SK-N-SH (cell line): ENCODE measurements around the gene TMEM238L. TPM values are rescaled to one million over a fixed set of nuclear protein-coding genes. Genes with fewer than 3 reads are reported as not detected.

ENCODE experiments used
- CTCF ChIA-PET: fragments of 300-600, 350-600 bp; formaldehyde crosslinking; extraction: SDS; loops from one replicate; lab custom pipeline; 2021; lab: Yijun Ruan, JAX
- POLR2A ChIA-PET: fragments of 350-600 bp; sonication (Branson Sonifier 250); formaldehyde crosslinking; extraction: SDS; loops from one replicate; lab custom pipeline; 2020; ENCODE audit warnings: antibody characterized with exemption, inconsistent platforms; lab: Yijun Ruan, JAX
- DNase-seq: peaks from one replicate; pipeline ENCODE4 v3.0.0; 2012
- H2AFZ ChIP-seq: fragments of 200-600 bp; sonication (generic); 2 replicates; pipeline ENCODE4 v1.8.1; 2016; ENCODE audit warnings: antibody characterized with exemption, mild to moderate bottlenecking, low read depth
- H3F3A ChIP-seq: fragments of 200-600 bp; sonication (generic); replicated peaks from 2 replicates; pipeline ENCODE3; 2016; ENCODE audit warnings: antibody characterized with exemption, mild to moderate bottlenecking; ENCODE audit not compliant: insufficient read depth
- H3K27ac ChIP-seq, 2 experiments: fragments of 200-500 bp in 1 of 2; fragments of 200-600 bp in 1 of 2; sonication (Bioruptor generic) in 1 of 2; sonication (generic), shearing (Covaris generic) in 1 of 2; 2 replicates each; pipeline versions ENCODE4 v1.5.1 to v1.6.1; 2014 to 2016; ENCODE audit warnings: low read depth in 2 of 2, inconsistent platforms in 1 of 2, low read length in 1 of 2, mild to moderate bottlenecking in 1 of 2, mixed read lengths in 1 of 2
- H3K27me3 ChIP-seq: fragments of 200-600 bp; sonication (generic), shearing (Covaris generic); 2 replicates; pipeline ENCODE4 v1.6.1; 2016; ENCODE audit warnings: mixed run types; ENCODE audit not compliant: insufficient read depth
- H3K36me3 ChIP-seq, 2 experiments: fragments of 200-500 bp in 1 of 2; fragments of 200-600 bp in 1 of 2; sonication (Bioruptor generic) in 1 of 2; sonication (generic) in 1 of 2; replicated peaks in 1 of 2; 2 replicates each; pipeline versions ENCODE3 to v1.5.1; 2014 to 2016; ENCODE audit warnings: low read length in 1 of 2, mild to moderate bottlenecking in 1 of 2; ENCODE audit not compliant: insufficient read depth in 2 of 2, control insufficient read depth in 1 of 2
- H3K4me1 ChIP-seq, 2 experiments: fragments of 200-500 bp in 1 of 2; fragments of 200-600 bp in 1 of 2; sonication (Bioruptor generic) in 1 of 2; sonication (generic), shearing (Covaris generic) in 1 of 2; 2 replicates each; pipeline versions ENCODE4 v1.5.1 to v1.6.1; 2014 to 2016; ENCODE audit warnings: low read depth in 1 of 2, low read length in 1 of 2, mixed run types in 1 of 2; ENCODE audit not compliant: insufficient read depth in 2 of 2, control insufficient read depth in 1 of 2
- H3K4me2 ChIP-seq: fragments of 200-600 bp; sonication (generic), shearing (Covaris generic); 2 replicates; pipeline ENCODE4 v1.6.1; 2017; ENCODE audit warnings: mixed run types
- H3K4me3 ChIP-seq, 2 experiments: fragments of 200-500 bp in 1 of 2; fragments of 200-600 bp in 1 of 2; sonication (Bioruptor generic) in 1 of 2; sonication (generic), shearing (Covaris generic) in 1 of 2; 2 replicates each; pipeline versions ENCODE4 v1.5.1 to v1.8.1; 2014 to 2016; ENCODE audit warnings: low read depth in 2 of 2, inconsistent platforms in 1 of 2, low read length in 1 of 2, mild to moderate bottlenecking in 1 of 2, mixed read lengths in 1 of 2, moderate library complexity in 1 of 2
- H3K79me2 ChIP-seq: fragments of 200-600 bp; sonication (generic); 2 replicates; pipeline ENCODE4 v1.8.1; 2017; ENCODE audit warnings: mild to moderate bottlenecking; ENCODE audit not compliant: insufficient read depth
- H3K9ac ChIP-seq: fragments of 200-600 bp; sonication (generic); 2 replicates; pipeline ENCODE4 v1.6.1; 2017; ENCODE audit warnings: mixed run types
- H3K9me2 ChIP-seq: fragments of 200-600 bp; sonication (generic); 2 replicates; pipeline ENCODE4 v1.6.1; 2017; ENCODE audit warnings: mixed run types
- H3K9me3 ChIP-seq: fragments of 200-600 bp; sonication (generic); 2 replicates; pipeline ENCODE4 v1.6.1; 2017; ENCODE audit warnings: mixed run types, mild to moderate bottlenecking, moderate library complexity
- H4K20me1 ChIP-seq: fragments of 200-600 bp; sonication (generic); 2 replicates; pipeline ENCODE4 v1.6.1; 2017; ENCODE audit warnings: mild to moderate bottlenecking, mixed run types; ENCODE audit not compliant: insufficient read depth
- GABPA ChIP-seq: IDR thresholded peaks from 2 replicates; pipeline ENCODE4 v1.4.0; 2012; ENCODE audit warnings: low read depth, mild to moderate bottlenecking
- MEF2A ChIP-seq: IDR thresholded peaks from 2 replicates; pipeline ENCODE4 v1.4.0; 2012; ENCODE audit warnings: low read depth, borderline replicate concordance
- MXI1 ChIP-seq: IDR thresholded peaks from 2 replicates; pipeline ENCODE4 v1.6.1; 2012; ENCODE audit warnings: mild to moderate bottlenecking, low read depth, low read length, improper control_type of control experiment
- NFIC ChIP-seq: IDR thresholded peaks from 2 replicates; pipeline ENCODE4 v1.4.0; 2012; ENCODE audit warnings: borderline replicate concordance
- NRF1 ChIP-seq: IDR thresholded peaks from 2 replicates; pipeline ENCODE4 v1.6.1; 2012; ENCODE audit warnings: low read depth, mild to moderate bottlenecking, low read length
- POLR2AphosphoS5 ChIP-seq: IDR thresholded peaks from 2 replicates; pipeline ENCODE4 v1.6.1; 2012; ENCODE audit warnings: low read depth, low read length
- SMC3 ChIP-seq: IDR thresholded peaks from 2 replicates; pipeline ENCODE4 v1.6.1; 2012; ENCODE audit warnings: low read depth, low read length, improper control_type of control experiment
- TAF1 ChIP-seq: IDR thresholded peaks from 2 replicates; pipeline ENCODE4 v1.6.1; 2012; ENCODE audit warnings: low read depth, mild to moderate bottlenecking, low read length, moderate library complexity, borderline replicate concordance
- TEAD4 ChIP-seq: IDR thresholded peaks from 2 replicates; pipeline ENCODE4 v1.4.0; 2012; ENCODE audit warnings: mild to moderate bottlenecking, borderline replicate concordance; ENCODE audit not compliant: insufficient read depth
- WGBS: methylation state at CpG from one replicate; pipeline ENCODE4 v1.1.6; 2017; ENCODE audit warnings: low lambda C conversion rate; 5-methylcytosine and 5-hydroxymethylcytosine counted together
- polyA plus RNA-seq, 3 experiments: library from polyadenylated mRNA; depleted of rRNA; stranded (reverse); fragments of >200 nt; gene quantifications; 2 replicates each; pipeline ENCODE4 v1.2.3, GENCODE V29; 2012
- TF ChIP-seq, protein P1 (sequence below): IDR thresholded peaks from 2 replicates; pipeline ENCODE4 v1.4.0; 2012; ENCODE audit warnings: low read depth, borderline replicate concordance
- TF ChIP-seq, protein P2 (sequence below): fragments of 200-600 bp; sonication (generic); IDR thresholded peaks from 2 replicates; pipeline ENCODE4 v1.6.1; 2017; ENCODE audit warnings: antibody characterized with exemption, mild to moderate bottlenecking, moderate library complexity
- TF ChIP-seq, protein P3 (sequence below): IDR thresholded peaks from 2 replicates; pipeline ENCODE4; 2012
- TF ChIP-seq, protein P4 (sequence below): IDR thresholded peaks from 2 replicates; pipeline ENCODE4 v1.4.0; 2012; ENCODE audit warnings: low read depth, borderline replicate concordance
- TF ChIP-seq, protein P5 (sequence below): IDR thresholded peaks from 2 replicates; pipeline ENCODE4 v1.4.0; 2012; ENCODE audit warnings: low read depth
- TF ChIP-seq, protein P6 (sequence below): fragments of 150-350 bp; IDR thresholded peaks from 2 replicates; pipeline ENCODE4 v1.6.1; 2017; ENCODE audit warnings: antibody characterized with exemption, low read length, low read depth, borderline replicate concordance

The TMEM238L gene
- polyA plus RNA-seq, 1 of the 3 experiments (the other 2 are of a cell fraction) = not detected

DNA sequence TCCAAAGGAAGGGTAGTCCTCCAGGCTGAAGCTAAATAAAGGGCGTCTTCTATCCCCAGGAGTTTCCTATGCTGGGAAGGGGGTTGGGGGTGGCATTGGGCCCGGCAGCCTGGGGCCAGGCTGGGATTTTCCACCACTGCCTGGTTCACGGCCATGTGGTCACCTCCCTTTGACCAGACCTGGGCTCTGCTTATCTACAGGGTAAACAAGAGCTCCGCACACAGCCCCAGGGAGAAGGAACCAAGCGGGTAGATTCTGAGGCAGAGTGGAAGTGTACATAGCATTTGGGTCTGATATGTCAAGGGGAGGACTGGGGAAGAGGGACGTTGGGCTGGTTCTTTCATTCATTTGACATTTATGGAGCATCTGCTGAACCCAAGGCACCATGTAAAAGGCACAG lies 46.8 kb downstream of the TMEM238L start:
- Histone ChIP-seq H3K36me3 (no peaks in the 10 kb centered on the region), H3F3A (no peaks in the 10 kb centered on the region), H3K4me1 (peaks cover 0 to 21% of the 10 kb centered on the region in 2 experiments; a peak in 1 of 4 replicates), H3K4me3 (no peak overlapping the region), H4K20me1 (no peaks in the 10 kb centered on the region), H2AFZ (no peak overlapping the region), H3K9me3 (no peaks in the 10 kb centered on the region), H3K4me2 (no peak overlapping the region), H3K9me2 (no peaks in the 10 kb centered on the region), H3K27me3 (no peaks in the 10 kb centered on the region)
- ChIA-PET CTCF (interaction anchor here (0.8 to 1.2 kb wide), 4 partner anchors 10 to 88 kb away, joined by 3 to 5 read pairs (median 4); no protein-coding TSS in a partner anchor), POLR2A (no interaction called here)
- peak; percentile 45 for DNase-seq
- WGBS = 45% methylated on average over 6 of the region's 6 CpGs
- TF ChIP-seq, protein P1, sequence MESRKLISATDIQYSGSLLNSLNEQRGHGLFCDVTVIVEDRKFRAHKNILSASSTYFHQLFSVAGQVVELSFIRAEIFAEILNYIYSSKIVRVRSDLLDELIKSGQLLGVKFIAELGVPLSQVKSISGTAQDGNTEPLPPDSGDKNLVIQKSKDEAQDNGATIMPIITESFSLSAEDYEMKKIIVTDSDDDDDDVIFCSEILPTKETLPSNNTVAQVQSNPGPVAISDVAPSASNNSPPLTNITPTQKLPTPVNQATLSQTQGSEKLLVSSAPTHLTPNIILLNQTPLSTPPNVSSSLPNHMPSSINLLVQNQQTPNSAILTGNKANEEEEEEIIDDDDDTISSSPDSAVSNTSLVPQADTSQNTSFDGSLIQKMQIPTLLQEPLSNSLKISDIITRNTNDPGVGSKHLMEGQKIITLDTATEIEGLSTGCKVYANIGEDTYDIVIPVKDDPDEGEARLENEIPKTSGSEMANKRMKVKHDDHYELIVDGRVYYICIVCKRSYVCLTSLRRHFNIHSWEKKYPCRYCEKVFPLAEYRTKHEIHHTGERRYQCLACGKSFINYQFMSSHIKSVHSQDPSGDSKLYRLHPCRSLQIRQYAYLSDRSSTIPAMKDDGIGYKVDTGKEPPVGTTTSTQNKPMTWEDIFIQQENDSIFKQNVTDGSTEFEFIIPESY = no peak
- TF ChIP-seq, protein P2, sequence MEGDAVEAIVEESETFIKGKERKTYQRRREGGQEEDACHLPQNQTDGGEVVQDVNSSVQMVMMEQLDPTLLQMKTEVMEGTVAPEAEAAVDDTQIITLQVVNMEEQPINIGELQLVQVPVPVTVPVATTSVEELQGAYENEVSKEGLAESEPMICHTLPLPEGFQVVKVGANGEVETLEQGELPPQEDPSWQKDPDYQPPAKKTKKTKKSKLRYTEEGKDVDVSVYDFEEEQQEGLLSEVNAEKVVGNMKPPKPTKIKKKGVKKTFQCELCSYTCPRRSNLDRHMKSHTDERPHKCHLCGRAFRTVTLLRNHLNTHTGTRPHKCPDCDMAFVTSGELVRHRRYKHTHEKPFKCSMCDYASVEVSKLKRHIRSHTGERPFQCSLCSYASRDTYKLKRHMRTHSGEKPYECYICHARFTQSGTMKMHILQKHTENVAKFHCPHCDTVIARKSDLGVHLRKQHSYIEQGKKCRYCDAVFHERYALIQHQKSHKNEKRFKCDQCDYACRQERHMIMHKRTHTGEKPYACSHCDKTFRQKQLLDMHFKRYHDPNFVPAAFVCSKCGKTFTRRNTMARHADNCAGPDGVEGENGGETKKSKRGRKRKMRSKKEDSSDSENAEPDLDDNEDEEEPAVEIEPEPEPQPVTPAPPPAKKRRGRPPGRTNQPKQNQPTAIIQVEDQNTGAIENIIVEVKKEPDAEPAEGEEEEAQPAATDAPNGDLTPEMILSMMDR = no peak
- TF ChIP-seq, protein P3, sequence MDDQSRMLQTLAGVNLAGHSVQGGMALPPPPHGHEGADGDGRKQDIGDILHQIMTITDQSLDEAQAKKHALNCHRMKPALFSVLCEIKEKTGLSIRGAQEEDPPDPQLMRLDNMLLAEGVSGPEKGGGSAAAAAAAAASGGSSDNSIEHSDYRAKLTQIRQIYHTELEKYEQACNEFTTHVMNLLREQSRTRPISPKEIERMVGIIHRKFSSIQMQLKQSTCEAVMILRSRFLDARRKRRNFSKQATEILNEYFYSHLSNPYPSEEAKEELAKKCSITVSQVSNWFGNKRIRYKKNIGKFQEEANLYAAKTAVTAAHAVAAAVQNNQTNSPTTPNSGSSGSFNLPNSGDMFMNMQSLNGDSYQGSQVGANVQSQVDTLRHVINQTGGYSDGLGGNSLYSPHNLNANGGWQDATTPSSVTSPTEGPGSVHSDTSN = no peak
- TF ChIP-seq NFIC = no peak
- no peak for TF ChIP-seq POLR2AphosphoS5
- TF ChIP-seq, protein P4, sequence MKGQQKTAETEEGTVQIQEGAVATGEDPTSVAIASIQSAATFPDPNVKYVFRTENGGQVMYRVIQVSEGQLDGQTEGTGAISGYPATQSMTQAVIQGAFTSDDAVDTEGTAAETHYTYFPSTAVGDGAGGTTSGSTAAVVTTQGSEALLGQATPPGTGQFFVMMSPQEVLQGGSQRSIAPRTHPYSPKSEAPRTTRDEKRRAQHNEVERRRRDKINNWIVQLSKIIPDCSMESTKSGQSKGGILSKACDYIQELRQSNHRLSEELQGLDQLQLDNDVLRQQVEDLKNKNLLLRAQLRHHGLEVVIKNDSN = no peak
- no peak for TF ChIP-seq NRF1
- TF ChIP-seq, protein P5, sequence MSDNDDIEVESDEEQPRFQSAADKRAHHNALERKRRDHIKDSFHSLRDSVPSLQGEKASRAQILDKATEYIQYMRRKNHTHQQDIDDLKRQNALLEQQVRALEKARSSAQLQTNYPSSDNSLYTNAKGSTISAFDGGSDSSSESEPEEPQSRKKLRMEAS = no peak
- TF ChIP-seq, protein P6, sequence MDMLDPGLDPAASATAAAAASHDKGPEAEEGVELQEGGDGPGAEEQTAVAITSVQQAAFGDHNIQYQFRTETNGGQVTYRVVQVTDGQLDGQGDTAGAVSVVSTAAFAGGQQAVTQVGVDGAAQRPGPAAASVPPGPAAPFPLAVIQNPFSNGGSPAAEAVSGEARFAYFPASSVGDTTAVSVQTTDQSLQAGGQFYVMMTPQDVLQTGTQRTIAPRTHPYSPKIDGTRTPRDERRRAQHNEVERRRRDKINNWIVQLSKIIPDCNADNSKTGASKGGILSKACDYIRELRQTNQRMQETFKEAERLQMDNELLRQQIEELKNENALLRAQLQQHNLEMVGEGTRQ = no peak
- TF ChIP-seq GABPA = no peak
- no peak for TF ChIP-seq SMC3
- TF ChIP-seq MEF2A = no peak
- no peak for TF ChIP-seq MXI1
- no peak for TF ChIP-seq TAF1
- TF ChIP-seq TEAD4 = no peak
- TF ChIP-seq, all 33 proteins: peak for 0
- no peak overlapping the region for H3K9ac ChIP-seq
- no peaks in the 10 kb centered on the region for H3K79me2 ChIP-seq
- no peak overlapping the region; a peak in 1 of 4 replicates for H3K27ac ChIP-seq
